ENCODE measurements around the gene NPTXR.
"Not testable (repeated sequence)": the region's sequence is repeated elsewhere in the genome, so short reads cannot be mapped to it uniquely, and the experiment has no call there.

NPTXR gene

DNA sequence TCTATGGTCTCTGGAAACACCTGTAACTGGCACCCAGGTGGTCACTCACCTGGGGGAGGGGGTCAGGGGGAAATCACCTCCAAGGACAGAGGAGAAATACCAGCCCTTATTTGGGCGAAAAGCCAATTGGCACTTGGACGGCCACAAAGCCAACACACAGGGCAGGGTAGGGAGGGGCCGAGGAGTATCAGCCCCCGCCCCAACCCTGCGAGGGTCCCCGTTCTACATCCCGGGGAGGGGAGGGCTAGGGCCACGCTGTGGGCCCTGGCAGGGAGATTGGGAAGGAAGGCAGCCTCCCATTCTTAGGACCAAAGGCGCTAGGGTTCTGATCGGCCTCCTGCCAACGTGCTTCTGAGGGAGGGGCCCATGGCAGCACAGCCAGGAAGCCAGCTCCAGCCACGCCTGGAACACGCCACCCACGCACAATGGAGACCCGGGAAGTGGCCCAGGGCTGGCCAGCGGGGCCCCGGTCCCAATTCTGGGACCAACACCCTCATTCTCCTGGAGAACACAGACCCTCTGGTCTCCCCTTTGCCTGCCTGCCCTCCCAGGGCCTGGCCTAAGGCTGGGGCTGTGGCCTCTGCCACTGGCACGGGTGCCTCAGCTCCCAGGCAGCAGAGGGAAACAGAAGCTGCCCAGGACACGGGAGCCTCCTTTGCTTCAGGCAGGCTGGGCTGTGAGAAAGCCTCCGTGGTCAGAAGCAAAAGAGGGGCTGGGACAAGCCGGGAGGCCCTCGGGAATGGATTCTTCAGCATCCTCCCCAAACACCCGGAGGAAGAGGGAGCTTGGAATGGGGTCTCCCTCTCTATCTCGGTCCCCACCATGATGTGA lies 20.7 kb upstream of the NPTXR start:
- H3K4me3 ChIP-seq (ENCODE audit: low read length), result no peak overlapping the region
- TF ChIP-seq ZNF274 (IDR thresholded peaks at IDR 0.05; ENCODE audit: low read depth, low read length), result no peak

DNA sequence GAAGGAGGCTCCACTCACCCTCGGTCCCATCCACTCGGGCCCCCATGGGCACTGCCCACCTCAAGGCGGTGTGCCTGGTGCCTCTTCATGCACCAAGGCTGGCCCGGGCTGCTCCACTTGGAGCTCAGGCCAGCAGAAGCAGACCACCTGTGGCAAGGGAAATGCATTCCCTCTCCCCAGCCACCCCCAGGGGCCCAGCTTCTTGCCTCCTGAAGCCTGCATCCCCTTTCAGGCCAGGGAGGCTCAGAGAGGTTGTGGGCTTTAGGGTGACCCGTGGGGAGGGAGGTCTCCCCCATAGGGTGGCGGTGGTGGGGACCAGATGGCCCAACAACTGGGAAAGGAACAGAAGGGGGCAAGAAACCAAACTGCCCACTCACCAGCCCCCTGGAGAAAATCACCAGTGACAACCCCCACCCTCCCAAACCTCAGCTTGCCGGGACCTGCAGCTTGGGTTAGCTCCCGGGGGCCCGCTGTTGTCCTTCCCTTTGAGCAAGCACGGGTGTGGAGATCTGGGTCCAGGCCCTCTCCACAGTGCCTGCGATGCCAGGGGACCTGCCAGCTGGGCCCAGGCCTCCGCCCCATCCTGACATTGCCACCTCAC lies 19.8 kb upstream of the NPTXR start:
- no peak for TF ChIP-seq ZNF274 (IDR thresholded peaks at IDR 0.05; ENCODE audit: low read depth, low read length)
- H3K4me3 ChIP-seq (ENCODE audit: low read length), result no peak overlapping the region

DNA sequence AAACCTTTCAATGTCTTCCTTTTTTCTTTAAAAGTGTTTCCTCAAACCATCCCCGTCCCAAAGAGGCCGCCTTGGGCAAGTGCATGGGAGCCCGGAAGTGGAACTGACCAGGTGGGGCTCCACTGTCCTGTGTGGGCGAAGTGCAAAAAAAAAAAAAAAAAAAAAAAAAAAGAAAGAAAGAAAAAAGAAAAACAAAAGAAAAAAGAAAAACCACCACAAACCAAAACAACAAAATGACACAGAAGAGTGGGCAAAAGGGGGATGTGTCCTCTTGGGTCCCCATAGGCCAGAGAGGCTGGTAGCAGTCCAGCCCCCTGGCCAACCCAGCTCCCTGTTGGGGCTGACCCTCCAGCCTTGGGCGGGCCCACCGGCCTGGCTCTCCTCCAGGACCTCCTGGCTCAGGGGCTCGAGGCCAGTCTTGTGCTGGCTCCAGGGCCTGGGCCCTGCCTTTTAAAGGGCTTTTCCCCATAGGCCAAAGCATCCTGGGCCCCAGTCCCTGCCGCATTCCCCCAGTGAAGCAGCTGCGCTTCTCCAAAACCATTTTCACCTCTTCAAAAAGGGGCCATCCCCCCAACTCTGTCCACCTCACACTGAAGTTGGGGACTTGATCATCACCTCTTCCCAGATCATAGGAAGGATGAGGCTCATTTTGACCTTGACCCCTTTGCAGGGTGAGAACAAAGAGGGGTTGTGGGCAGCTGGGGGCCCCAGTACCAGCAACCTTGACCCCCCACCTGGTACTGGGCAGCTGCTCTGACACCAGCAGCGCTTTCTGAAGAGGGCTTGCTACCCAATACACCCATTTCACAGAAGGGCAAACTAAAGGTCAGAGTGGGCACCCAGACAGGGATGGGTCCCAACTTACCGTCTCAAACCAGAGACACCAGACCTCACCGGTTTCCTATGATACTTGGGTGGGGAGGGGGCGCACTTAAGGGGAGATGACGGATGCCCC lies 18.8 kb upstream of the NPTXR start:
- H3K4me3 ChIP-seq (ENCODE audit: low read length), result no peak overlapping the region
- TF ChIP-seq ZNF274 (IDR thresholded peaks at IDR 0.05; ENCODE audit: low read depth, low read length), result no peak

DNA sequence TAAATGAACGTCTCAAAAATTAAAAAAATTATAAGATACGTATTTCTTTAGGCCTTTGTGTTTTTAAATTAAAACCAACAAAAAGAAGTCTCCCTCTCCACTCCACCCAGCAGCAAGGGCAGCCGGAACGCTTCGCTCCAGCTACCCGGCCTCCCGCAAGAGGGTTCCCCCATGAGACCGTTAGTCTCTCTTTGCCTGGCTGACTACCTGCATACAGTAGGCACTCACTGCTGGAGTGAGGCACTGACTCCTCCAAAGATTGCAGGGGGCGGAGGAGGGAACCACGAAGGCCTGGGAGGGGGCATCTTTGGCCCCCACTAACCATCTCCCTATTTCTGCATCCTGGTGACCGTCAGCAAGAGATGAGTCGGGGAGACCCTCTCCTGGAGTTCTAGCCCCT lies 18.1 kb upstream of the NPTXR start:
- TF ChIP-seq ZNF274 (IDR thresholded peaks at IDR 0.05; ENCODE audit: low read depth, low read length), result no peak
- H3K4me3 ChIP-seq (ENCODE audit: low read length), result no peak overlapping the region

DNA sequence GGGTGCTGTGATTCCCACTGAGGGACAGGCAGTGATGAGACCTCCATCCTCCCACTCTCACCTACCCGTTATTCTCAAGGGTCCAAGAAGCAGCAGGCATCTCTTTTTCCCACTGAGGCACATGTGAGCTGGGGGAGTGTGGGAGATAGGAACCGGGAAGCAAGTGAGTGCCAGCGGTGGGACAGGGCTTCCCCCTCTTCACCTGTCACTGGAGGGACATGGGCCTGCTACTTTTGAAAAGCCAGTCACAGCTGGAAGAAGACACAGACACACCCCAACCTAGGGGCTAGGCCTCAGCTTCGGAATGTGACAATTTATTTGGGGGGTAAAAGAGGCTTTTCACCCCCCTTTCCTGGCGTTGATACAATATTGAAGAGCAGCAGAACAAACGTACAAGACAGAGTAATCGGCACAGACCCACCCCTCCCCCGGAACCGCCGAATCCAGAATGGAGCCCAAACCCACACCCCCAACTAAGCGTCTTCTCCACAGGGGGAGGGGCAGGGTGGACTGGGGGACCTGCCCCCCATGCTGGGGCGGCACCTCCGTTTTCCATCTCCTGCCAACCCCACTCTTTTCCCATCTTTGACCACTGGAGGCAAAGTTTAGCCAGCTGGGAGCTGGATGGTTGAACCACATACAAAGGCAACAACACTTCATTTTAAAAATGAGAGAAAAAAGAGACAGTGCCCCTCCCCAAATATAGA lies 17.5 kb upstream of the NPTXR start:
- TF ChIP-seq ZNF274 (IDR thresholded peaks at IDR 0.05; ENCODE audit: low read depth, low read length), result no peak
- no peak overlapping the region for H3K4me3 ChIP-seq (ENCODE audit: low read length)

DNA sequence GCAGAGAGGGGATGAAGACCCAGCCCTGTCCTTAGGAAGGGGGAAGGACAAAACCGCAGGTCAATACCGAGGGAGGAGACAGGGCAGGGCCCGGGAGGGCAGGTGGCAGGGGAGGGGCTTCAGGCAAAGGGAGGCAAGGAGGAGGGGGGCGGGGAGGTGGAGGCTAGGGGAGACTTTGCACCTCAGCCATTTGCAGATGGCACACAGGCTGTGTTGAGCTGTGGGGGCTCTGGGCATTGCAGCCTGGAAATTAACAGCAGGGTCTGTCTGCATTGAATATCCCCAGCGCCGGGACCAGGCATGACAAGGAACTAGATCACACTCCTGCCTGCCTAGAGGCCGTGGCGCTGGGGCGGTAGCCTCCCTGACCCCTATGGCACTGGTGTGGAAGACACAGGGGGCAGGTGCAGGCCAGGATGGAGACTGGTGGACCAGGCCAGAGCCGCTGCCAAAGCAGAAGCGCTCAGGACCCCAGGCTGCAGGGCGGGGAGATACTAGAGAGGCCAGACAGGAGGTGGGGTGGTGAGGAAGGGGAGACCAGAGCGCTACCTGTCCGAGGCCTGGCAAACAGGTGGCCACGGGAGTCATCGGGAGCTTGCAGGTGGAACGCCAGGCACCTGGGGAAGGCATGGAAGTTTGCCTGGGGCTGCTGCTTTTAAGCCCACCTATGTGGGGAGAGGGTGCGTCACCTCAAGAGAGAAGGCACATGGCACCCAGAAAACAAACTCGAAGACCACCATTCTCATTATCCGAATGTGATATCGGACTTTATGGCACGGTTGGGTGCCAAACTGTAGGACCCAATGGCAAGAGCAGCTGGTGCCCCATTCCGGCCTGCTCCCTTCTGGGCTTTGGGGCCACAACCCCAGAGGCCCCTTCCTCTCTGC lies 16.7 kb upstream of the NPTXR start:
- TF ChIP-seq ZNF274 (IDR thresholded peaks at IDR 0.05; ENCODE audit: low read depth, low read length), result no peak
- H3K4me3 ChIP-seq (ENCODE audit: low read length), result no peak overlapping the region

DNA sequence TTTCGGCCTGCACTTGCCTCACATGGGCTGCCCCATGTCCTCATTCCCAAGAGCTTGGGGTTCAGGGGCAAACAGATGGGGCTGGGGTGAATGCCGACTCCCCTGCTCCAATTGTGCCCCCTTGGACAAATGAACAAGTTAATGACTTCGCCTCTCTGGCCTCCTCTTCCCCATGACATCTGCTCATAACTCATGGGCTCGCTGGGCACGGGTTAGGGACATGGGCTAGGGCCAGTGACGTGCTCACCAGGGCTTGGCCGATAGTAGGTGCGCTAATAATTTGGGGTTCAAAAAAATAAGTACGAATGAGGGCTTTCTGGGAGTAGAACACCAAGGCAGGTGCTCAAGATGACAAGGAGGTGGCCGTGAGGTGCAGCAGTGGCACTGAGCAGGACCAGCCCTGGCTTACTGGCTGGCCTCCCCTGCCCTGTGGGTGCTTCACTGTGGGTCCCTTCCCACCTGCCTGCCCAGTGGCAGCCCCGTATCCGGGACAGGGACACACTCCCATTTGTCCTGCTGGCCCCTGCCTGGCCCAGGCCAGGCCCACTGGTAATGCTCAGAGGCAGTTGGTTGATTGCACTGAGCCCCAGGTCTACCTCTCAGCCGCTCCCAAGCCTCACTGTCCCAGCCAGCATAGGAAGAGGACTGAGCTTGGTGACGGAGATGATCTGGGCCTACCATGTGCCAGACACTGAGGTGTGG lies 15.9 kb upstream of the NPTXR start:
- H3K4me3 ChIP-seq (ENCODE audit: low read length), result no peak overlapping the region
- no peak for TF ChIP-seq ZNF274 (IDR thresholded peaks at IDR 0.05; ENCODE audit: low read depth, low read length)

DNA sequence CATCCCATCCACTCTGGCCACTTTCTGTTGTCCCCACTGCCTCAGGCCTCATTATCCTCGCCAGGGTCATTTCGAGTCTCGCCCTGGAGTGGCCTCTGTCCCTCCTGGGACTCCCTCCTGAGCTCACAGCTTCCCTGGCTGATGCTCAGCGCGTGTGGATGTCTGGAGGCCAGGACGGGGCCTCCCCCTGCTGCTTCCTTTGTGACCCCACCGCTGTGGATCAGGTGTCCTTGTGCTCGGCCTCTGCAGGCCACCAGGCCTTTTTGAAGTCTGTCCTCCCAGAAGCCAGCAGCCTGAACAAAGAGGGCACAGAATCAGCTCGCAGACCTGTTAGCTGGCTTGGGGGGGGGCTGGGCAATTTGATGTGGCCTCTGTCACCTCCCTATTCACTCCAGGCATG lies 14.7 kb upstream of the NPTXR start:
- H3K4me3 ChIP-seq (ENCODE audit: low read length), result no peak overlapping the region
- no peak for TF ChIP-seq ZNF274 (IDR thresholded peaks at IDR 0.05; ENCODE audit: low read depth, low read length)

DNA sequence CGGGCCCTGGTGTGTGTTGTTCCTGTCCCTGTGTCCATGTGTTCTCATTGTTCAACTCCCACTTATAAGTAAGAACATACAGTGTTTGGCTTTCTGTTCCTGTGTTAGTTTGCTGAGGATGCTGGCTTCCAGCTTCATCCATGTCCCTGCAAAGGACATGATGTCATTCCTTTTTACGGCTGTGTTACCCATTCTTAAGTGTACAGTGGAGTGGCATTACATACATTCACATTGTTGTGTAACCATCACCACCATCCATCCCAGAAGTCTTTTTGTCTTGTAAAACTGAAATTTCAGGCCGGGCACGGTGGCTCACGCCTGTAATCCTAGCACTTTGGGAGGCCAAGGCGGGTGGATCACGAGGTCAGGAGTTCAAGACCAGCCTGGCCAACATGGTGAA lies 10.6 kb upstream of the NPTXR start:
- not testable (repeated sequence) for H3K4me3 ChIP-seq (ENCODE audit: low read length)

DNA sequence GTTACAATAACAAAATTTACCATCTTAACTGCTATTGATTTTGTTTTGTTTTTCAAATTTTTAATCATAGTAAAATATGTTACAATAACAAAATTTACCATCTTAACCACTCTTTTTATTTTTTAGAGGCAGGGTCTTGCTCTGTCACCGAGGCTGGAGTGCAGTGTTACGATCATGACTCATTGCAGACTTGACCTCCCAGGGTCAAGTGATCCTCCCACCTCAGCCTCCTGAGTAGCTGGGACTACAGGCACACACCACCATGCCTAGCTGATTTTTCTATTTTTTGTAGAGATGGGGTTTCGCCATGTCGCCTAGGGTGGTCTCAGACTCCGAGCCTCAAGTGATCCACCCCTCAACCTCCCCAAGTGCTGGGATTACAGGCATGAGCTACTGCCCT lies 10.1 kb upstream of the NPTXR start:
- H3K4me3 ChIP-seq (ENCODE audit: low read length), result not testable (repeated sequence)

DNA sequence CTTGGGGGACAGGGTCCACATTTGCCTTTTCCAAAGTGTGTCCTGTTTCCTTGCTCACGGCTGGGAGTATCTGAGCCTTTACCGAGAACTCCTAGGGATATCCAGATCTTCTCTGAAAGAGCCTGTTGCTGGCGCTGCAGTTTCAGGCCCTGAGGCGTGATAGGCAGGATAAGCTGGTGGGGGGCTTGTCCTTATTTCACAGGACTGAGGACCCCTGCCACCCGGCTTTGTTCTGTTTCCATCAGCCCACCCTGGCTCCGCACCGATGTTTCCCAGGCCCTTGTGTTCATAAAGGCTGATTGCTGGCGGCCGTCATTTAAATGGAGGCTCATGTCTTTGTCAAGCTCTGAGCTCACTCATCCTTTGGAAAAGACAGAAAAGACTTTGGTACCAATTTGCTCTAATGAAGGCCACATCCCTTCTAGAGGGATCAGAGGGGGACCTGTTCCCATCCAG lies 9.4 kb upstream of the NPTXR start:
- H3K4me3 ChIP-seq (ENCODE audit: low read length), result no peak overlapping the region
- no peak for TF ChIP-seq ZNF274 (IDR thresholded peaks at IDR 0.05; ENCODE audit: low read depth, low read length)

DNA sequence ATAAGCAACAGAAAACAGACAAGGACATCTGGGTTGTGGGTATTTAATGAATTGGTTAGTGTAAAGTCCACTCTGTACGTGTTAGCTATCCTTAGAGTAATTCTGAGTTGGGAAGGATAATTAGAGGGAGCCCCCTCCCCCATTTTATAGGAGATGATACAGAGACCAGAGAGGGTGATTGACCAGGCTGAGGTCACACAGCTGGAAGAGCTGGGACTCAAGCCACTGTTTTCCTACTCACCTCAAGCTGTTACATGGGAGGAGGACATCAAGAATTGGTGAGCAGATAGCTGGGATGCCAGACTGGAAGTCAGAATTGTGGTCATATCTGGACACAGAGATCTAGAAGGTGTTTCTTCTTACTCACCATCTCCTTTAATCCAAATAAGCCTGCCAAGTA lies 8.7 kb upstream of the NPTXR start:
- no peak for TF ChIP-seq ZNF274 (IDR thresholded peaks at IDR 0.05; ENCODE audit: low read depth, low read length)

More for the DNA sequence above, 8.7 kb upstream of the NPTXR start:
- no peak overlapping the region for H3K4me3 ChIP-seq (ENCODE audit: low read length)
